HT-29 (cell line): ENCODE results near the gene TIAM2. TPM values are rescaled to one million over a fixed set of nuclear protein-coding genes. Genes with fewer than 3 reads are reported as not detected.
A peak's percentile ranks its signal among the peaks of the same experiment; 100 is the strongest.

Experiments
- DNase-seq: peaks from one replicate; pipeline ENCODE4 v3.0.0-alpha.2; 2015; ENCODE audit warnings: low spot score
- total RNA-seq: library from RNA; depleted of rRNA; stranded (reverse); fragments of >200 nt; shearing (Covaris generic); gene quantifications from 2 replicates; pipeline ENCODE4 v1.2.3, GENCODE V29; 2014

TIAM2 gene
- total RNA-seq, 1 experiment from 2014 or later = 2.0 TPM

DNA sequence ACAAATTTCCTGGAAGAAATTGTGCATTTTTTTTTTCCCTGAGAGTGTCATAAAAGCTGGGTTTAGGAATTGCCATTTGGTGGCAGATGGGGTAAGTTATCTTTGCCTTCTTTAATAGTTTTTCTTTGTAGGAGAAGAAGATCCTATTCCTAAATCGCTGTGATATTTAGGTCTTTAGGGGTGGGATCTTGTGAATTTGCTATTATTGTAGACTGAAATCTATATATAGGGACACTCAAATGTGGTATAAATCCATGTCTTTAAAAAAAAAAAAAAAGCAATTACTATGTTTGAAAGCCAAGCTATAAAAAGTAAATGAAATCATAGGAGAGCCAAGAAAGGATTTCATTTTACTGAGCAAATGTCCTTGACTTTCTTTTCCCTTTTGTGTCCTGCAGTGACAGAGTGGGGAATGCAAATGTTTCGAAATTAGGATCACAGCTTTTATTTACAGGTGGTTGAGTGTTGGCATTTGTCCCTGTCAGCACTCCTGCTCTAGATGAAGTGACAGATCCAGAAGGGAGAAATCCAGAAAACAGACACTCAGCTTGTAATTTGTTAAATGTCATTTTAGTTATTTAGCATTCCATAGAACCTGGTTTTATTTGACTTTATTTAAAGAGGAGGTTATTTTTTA lies 29.4 kb downstream of the TIAM2 start:
- DNase-seq = no peak

GRCh38 chr6:155026022-155026705 lies 31.0 kb downstream of the TIAM2 start:
- DNase-seq = peak; percentile 24

DNA sequence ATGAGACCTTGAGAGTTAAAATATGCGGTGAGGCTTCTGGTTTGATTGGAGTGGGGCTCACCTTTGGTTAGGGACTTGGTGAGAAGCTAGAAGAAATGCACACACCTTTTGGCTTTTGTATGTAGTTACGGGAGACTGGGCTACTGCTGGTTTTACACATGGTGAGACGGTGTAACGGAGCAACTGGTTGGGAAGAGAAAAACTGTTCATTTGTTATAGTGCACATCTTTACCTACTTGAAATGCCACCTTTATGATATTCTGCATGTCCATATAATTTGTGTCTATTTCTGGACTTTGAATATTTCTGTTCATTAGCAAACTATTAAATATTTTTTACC lies 31.6 kb downstream of the TIAM2 start:
- no peak for DNase-seq

- no peak for DNase-seq
Observed at GRCh38 chr6:155030148-155030720, 35.1 kb downstream of the TIAM2 start.

DNA sequence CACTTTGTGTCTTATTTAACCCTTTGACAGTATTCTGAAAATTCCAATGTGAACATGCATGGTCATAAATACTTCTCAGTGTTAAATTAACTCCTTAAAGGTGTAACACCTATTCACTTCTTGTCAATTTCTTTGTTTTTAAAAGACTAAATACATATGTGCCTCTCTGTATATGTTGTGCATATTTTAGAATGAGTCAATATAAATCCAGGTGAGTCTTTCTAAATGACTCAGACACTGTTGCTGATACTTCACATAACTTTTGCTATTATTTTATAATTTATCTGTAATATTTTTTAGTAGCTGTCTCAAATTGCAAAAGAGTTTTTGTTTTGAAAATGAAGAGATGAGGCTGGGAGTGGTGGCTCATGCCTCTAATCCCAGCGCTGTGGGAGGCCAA lies 36.0 kb downstream of the TIAM2 start:
- no peak for DNase-seq

- no peak for DNase-seq
Observed at GRCh38 chr6:155033021-155033791, 38.1 kb downstream of the TIAM2 start.

GRCh38 chr6:155036907-155037306 lies 41.8 kb downstream of the TIAM2 start:
- DNase-seq = no peak

GRCh38 chr6:155038104-155038503 lies 43.0 kb downstream of the TIAM2 start:
- DNase-seq = no peak

- no peak for DNase-seq
Observed at GRCh38 chr6:155038527-155038926, 43.4 kb downstream of the TIAM2 start.

DNA sequence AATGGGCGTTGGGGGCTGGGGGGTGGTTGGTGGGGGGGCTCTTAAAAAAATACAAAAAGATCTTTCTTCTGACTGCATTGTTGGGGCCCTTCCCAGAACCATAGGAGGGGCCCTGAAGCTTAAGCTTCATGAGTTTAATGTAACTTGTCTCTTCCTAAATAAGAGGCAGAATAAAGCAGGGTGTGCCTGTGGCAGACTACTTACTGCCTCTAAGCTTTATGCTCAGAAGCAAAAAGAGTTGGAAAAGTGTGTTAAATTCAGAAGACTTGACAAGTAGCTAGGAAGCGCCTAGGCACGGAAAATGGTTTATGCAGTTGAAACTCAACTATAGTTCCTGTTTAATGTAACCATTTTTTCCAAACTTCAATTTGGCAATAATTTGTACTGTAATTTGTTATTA lies 44.5 kb downstream of the TIAM2 start:
- DNase-seq = no peak

DNA sequence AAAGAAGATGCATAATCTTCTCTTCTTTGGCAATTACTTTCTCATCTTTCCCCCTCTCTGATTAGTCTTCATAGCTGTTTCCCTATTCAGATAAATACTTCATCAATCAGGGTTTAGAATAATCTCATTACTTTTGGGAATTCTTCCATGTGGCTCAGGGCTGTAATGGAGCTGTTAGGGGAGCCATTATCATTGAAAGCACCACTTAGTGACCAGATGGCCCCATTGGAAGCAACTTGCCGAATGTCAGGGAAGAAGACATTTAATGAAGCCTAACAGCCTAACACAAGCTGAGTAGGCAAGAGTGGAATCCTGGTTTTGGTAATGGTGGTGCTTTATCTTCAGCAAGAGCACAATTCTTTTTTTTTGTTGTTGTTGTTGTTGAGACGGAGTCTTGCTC lies 45.0 kb downstream of the TIAM2 start:
- DNase-seq = no peak

DNA sequence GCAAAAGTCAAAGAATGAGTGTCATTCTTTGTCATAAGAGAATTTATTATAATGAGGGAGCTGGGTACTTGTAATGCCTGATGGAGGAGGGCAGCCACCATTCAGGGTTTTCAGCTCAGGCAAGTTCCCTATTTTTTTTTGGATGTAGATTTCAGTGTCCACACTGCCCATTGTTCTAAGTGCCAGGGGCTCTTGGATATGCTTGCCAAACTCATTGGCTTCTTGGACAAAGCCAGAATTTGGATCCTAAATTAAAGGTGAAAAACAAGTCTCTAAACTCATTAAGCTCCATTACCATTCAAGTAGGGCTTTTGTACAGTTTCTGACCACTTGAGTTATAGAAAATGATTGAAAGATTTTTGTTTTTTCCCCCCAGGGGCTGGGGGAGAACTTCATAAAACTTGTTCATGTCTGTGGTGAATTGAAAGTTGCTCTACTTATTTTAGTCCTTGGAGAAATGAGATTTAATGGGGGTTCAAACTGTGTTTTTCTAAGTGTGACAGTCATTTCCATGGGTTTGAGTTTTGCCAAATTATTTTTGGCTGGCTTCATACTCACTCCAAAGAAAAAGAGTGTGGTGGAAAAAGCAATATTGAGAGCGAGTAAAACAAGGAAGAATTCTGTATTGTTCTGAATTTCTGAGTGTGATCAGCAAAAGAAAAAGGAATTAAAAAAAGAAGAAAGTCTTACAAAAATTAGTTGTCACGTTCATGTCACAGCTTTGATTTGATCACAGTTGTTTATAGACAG lies 46.0 kb downstream of the TIAM2 start:
- DNase-seq = no peak

DNA sequence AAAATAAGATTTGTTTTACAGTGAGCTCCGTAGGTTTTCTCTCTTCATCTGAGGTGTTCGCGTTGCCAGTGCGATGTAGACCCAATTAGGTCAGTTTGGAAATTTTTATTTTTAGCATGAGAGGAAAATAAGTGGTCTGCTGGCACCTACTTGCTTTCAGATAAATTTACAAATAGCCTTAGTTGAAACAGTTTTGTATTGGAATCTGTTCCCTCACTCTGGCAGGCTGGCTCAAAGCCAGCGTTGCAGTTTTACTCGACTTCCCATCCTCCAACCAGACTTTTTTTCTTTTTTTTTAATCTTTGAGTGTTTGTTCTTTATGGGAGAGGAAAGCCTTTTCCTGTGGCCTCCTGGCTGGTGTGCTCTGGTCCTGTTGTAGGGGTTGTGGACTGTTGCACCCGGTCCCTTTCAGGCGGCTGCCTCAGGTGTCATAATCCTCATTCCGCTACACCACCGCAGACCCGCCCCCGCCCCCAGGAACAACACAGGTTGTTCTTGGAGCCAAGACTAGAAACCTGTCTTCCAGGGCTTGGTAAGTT lies 46.7 kb downstream of the TIAM2 start:
- DNase-seq = no peak

DNA sequence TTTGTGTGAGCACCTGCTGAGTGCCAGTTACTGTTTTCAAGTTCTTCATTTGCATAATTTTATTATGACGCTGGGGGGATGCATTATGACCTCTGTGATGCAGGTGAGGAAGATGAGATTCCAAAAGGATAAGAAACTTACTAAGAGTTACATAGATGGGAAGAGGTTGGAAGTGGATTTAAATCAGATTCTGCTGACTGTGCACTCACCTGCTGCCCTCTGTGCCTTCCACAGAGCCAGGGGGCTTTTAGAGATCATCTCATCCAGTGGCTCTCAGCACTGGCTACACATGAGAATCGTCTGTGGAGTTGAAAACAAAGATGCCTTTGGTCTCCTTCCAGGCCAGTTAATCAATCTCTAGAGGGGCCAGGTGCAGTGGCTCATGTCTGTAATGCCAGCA lies 47.9 kb downstream of the TIAM2 start:
- no peak for DNase-seq

- no peak for DNase-seq
Observed at GRCh38 chr6:155045561-155046404, 50.7 kb downstream of the TIAM2 start.

DNA sequence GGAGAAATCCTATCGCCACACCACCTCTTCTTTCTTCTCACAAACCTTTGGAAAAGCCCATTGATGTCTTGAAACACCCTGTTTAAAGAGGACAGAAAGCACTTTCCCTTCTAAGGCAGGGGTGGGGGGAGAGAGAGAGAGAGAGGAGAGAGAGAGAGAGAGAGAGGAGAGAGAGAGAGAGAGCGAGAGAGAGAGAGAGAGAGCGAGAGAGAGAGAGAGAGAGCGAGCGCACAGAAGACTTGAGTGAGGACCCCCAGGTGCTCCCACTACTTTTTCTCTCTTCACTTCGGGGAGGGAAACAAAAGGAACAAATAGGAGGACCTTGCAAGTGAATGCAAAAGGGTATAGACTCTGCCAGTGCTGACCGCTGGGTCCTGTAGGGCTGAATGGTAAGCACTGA lies 52.4 kb downstream of the TIAM2 start:
- no peak for DNase-seq

DNA sequence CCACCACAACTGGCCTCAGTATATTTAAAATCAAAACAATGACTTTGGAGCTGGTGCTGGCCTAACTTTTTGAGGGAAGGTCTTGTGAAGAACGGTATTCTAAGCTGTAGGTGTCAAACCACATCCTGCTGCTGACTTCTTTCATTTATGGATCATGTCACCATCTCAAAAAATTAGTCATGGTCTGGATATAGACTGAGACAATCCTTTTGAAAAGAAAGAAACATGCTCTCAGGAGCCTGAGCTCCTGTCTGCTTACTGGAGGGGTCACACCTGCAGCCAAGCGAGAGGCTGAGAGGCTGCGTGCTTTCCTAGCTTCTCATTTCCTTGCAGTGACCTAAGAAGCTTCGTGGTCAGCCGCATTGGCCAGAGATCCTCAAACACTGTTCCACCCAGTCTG lies 55.2 kb downstream of the TIAM2 start:
- no peak for DNase-seq

DNA sequence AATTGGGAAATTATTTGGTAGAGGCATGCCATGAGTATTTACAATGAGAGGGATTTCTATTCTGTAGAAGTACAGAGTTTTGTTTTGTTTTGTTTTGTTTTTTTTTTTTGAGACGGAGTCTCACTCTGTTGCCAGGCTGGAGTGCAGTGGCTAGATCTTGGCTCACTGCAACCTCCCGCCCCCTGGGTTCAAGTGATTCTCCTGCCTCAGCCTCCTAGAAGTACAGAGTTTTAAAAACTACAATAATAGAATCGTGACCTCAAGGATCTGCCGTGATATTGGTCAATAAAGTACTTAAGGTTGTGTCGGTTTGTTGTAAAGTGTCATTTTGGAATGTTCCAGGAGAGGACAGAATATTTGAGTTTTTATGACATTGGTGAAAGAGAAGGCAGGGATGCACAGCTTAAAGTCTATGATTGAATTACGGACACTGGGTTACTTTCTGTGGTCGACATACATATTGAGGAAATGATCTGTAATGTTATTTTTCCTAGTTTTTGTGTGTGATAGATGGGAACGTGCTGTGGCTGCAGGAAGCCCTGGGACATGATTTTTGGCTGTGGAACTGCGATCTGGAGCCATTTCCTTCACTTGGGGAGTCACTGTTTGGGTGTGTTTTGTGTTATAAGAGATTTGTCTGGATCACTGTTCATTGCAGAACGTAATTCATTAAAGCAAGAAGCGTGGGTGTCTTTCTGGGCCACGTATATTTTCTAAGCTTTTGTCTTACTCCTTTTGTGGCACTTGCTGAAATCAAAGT lies 59.6 kb downstream of the TIAM2 start:
- no peak for DNase-seq

- no peak for DNase-seq
Observed at GRCh38 chr6:155055729-155056128, 60.6 kb downstream of the TIAM2 start.

- no peak for DNase-seq
Observed at GRCh38 chr6:155056756-155057155, 61.6 kb downstream of the TIAM2 start.
